ENCODE data around the gene KIF23.

DNA sequence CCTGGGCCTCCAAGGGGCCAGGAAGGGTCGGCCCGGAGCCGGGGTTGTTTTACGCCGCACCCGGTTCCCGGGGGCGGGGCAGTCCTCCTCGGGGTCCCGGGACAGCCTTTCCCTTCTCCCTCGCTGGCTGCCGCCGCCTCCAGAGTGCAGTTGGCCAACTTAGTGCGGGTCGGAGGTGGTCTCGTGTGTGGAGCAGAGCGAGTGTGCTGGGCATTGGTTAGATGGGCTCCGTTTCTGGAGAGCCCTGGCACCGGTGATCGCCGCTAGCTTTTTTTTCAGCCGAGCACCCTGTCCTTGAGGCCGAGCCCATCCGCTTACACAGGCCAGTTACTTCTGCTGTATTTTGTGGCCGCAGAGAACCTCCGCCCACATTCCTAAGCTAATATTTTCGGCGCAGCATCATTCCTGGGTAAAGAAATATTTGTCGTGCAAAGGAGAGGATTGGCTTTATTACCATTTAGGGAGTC, 585 bp downstream of the KIF23 start:
- TF ChIP-seq POLR2AphosphoS5 (IDR thresholded peaks at IDR 0.05) (peak in 1 of 3 donors; percentile 72), POLR2A (IDR thresholded peaks at IDR 0.05) (no peak)
- TF ChIP-seq, protein P1, sequence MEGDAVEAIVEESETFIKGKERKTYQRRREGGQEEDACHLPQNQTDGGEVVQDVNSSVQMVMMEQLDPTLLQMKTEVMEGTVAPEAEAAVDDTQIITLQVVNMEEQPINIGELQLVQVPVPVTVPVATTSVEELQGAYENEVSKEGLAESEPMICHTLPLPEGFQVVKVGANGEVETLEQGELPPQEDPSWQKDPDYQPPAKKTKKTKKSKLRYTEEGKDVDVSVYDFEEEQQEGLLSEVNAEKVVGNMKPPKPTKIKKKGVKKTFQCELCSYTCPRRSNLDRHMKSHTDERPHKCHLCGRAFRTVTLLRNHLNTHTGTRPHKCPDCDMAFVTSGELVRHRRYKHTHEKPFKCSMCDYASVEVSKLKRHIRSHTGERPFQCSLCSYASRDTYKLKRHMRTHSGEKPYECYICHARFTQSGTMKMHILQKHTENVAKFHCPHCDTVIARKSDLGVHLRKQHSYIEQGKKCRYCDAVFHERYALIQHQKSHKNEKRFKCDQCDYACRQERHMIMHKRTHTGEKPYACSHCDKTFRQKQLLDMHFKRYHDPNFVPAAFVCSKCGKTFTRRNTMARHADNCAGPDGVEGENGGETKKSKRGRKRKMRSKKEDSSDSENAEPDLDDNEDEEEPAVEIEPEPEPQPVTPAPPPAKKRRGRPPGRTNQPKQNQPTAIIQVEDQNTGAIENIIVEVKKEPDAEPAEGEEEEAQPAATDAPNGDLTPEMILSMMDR (IDR thresholded peaks at IDR 0.05), result no peak
